Transverse colon (tissue), 3 donors: ENCODE data around the gene FAU.

ENCODE experiments used
- EP300 ChIP-seq: sonication (generic); formaldehyde crosslinking; IDR thresholded peaks from one replicate; pipeline ENCODE4 v1.6.1; 2017; ENCODE audit warnings: antibody characterized with exemption, low read depth
- TF ChIP-seq, protein P1 (sequence below), 5 experiments: fragments of 200-600 bp in 3 of 5; fragments of 450-650 bp in 2 of 5; sonication (generic) in 3 of 5; IDR thresholded peaks; 1 replicate in 2 of 5; 2 replicates in 3 of 5; pipeline ENCODE4 v1.5.1; 2016 to 2017; ENCODE audit warnings: antibody characterized with exemption in 5 of 5, inconsistent platforms in 3 of 5, mild to moderate bottlenecking in 2 of 5, moderate library complexity in 1 of 5

GRCh38 chr11:65124480-65125196 lies 2.7 kb upstream of the FAU start:
- no peak for TF ChIP-seq EP300
- TF ChIP-seq, protein P1, sequence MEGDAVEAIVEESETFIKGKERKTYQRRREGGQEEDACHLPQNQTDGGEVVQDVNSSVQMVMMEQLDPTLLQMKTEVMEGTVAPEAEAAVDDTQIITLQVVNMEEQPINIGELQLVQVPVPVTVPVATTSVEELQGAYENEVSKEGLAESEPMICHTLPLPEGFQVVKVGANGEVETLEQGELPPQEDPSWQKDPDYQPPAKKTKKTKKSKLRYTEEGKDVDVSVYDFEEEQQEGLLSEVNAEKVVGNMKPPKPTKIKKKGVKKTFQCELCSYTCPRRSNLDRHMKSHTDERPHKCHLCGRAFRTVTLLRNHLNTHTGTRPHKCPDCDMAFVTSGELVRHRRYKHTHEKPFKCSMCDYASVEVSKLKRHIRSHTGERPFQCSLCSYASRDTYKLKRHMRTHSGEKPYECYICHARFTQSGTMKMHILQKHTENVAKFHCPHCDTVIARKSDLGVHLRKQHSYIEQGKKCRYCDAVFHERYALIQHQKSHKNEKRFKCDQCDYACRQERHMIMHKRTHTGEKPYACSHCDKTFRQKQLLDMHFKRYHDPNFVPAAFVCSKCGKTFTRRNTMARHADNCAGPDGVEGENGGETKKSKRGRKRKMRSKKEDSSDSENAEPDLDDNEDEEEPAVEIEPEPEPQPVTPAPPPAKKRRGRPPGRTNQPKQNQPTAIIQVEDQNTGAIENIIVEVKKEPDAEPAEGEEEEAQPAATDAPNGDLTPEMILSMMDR (IDR thresholded peaks at IDR 0.05): no peak
